B cell (primary cell): ENCODE results near the gene CCDC107. TPM values are rescaled to one million over a fixed set of nuclear protein-coding genes. Genes with fewer than 3 reads are reported as not detected.
"Not testable (repeated sequence)": the region's sequence is repeated elsewhere in the genome, so short reads cannot be mapped to it uniquely, and the experiment has no call there.

ENCODE experiments used
- ATAC-seq: fragments of 200-7000 bp; cut with Tn5 transposase; one replicate; pipeline ENCODE4 v1.10.0; 2021; ENCODE audit warnings: low read depth, mild to moderate bottlenecking, moderate number of reproducible peaks, moderate library complexity
- CTCF ChIA-PET: fragments of 350-600 bp; sonication (Branson Sonifier 250); formaldehyde crosslinking; loops from one replicate; lab custom pipeline; 2021; ENCODE audit warnings: antibody characterized with exemption, inconsistent platforms; lab: Charles Lee
- POLR2A ChIA-PET: fragments of 350-600 bp; sonication (Branson Sonifier 250); formaldehyde crosslinking; loops from one replicate; lab custom pipeline; 2021; ENCODE audit warnings: antibody characterized with exemption; lab: Charles Lee
- DNase-seq: peaks from one replicate; pipeline ENCODE4 v3.0.0; 2013
- H2AFZ ChIP-seq: 2 replicates; pipeline ENCODE4 v1.6.1; 2012; ENCODE audit warnings: mild to moderate bottlenecking, low read depth, low read length; ENCODE audit not compliant: insufficient read depth, poor library complexity, severe bottlenecking
- H3K27ac ChIP-seq, 2 donors: 1 replicate in 1 of 2; 2 replicates in 1 of 2; pipeline ENCODE4 v1.5.1; 2012 to 2013; ENCODE audit warnings: low read length in 2 of 2, mild to moderate bottlenecking in 2 of 2, moderate library complexity in 1 of 2
- H3K27me3 ChIP-seq, 4 experiments: fragments of 200-600 bp in 1 of 4; sonication (generic) in 1 of 4; replicated peaks in 1 of 4; 1 replicate in 2 of 4; 2 replicates in 2 of 4; pipeline versions ENCODE4 v1.6.1 to v1.7.0; 2013 to 2016; ENCODE audit warnings: low read length in 3 of 4, mild to moderate bottlenecking in 2 of 4, mixed read lengths in 1 of 4, moderate library complexity in 1 of 4; ENCODE audit not compliant: insufficient read depth in 4 of 4, control insufficient read depth in 3 of 4; ENCODE audit errors: control extremely low read depth in 1 of 4
- H3K36me3 ChIP-seq, 2 experiments: replicated peaks in 1 of 2; 1 replicate in 1 of 2; 2 replicates in 1 of 2; pipeline versions ENCODE4 v1.6.1 to v1.7.1; 2013; ENCODE audit warnings: low read length in 1 of 2; ENCODE audit not compliant: insufficient read depth in 2 of 2, control insufficient read depth in 1 of 2; ENCODE audit errors: control extremely low read depth in 1 of 2, extremely low read depth in 1 of 2
- H3K4me1 ChIP-seq, 2 donors: fragments of 200-600 bp in 1 of 2; sonication (generic) in 1 of 2; 1 replicate in 1 of 2; 2 replicates in 1 of 2; pipeline versions ENCODE4 v1.5.1 to v1.6.1; 2013 to 2017; ENCODE audit warnings: low read length in 2 of 2; ENCODE audit not compliant: control insufficient read depth in 2 of 2, insufficient read depth in 2 of 2
- H3K4me2 ChIP-seq: replicated peaks from 2 replicates; pipeline ENCODE3; 2012; ENCODE audit warnings: mild to moderate bottlenecking, low read depth, low read length; ENCODE audit not compliant: poor library complexity, severe bottlenecking
- H3K4me3 ChIP-seq, 5 experiments: fragments of 200-600 bp in 1 of 5; sonication (generic) in 1 of 5; 1 replicate in 3 of 5; 2 replicates in 2 of 5; pipeline versions ENCODE4 v1.5.1 to v1.7.0; 2011 to 2016; ENCODE audit warnings: low read length in 4 of 5, mild to moderate bottlenecking in 4 of 5, low read depth in 2 of 5, control low read depth in 1 of 5, moderate library complexity in 1 of 5; ENCODE audit not compliant: insufficient read depth in 1 of 5; ENCODE audit errors: control extremely low read depth in 1 of 5, extremely low read depth in 1 of 5
- H3K79me2 ChIP-seq: fragments of 200-600 bp; sonication (generic); one replicate; pipeline ENCODE4 v1.6.0; 2016; ENCODE audit warnings: low read length; ENCODE audit not compliant: control insufficient read depth, insufficient read depth
- H3K9ac ChIP-seq: fragments of 200-600 bp; sonication (generic); 2 replicates; pipeline ENCODE4 v1.6.1; 2017; ENCODE audit warnings: mild to moderate bottlenecking, low read length, moderate library complexity
- H3K9me3 ChIP-seq, 3 donors: one replicate each; pipeline versions ENCODE4 v1.6.1 to v1.7.1; 2013; ENCODE audit warnings: low read length in 2 of 3; ENCODE audit not compliant: control insufficient read depth in 2 of 3, insufficient read depth in 1 of 3; ENCODE audit errors: control extremely low read depth in 1 of 3
- H4K20me1 ChIP-seq: 2 replicates; pipeline ENCODE4 v1.6.0; 2012; ENCODE audit warnings: mild to moderate bottlenecking, low read length; ENCODE audit not compliant: insufficient read depth, control insufficient read depth, poor library complexity, severe bottlenecking
- H3K27ac Mint-ChIP-seq: one replicate; pipeline ENCODE4 v1.8.0; 2021; ENCODE audit warnings: mixed read lengths
- H3K27me3 Mint-ChIP-seq: one replicate; pipeline ENCODE4 v1.8.0; 2021; ENCODE audit warnings: mixed read lengths
- H3K4me1 Mint-ChIP-seq: one replicate; pipeline ENCODE4 v1.8.0; 2021; ENCODE audit warnings: mixed read lengths
- H3K4me3 Mint-ChIP-seq: one replicate; pipeline ENCODE4 v1.8.0; 2021; ENCODE audit warnings: mixed read lengths
- H3K9me3 Mint-ChIP-seq: one replicate; pipeline ENCODE4 v1.8.0; 2022; ENCODE audit warnings: mixed read lengths; ENCODE audit not compliant: insufficient read depth
- CTCF ChIP-seq: fragments of 200-600 bp; IDR thresholded peaks from one replicate; pipeline ENCODE4 v1.8.0; 2022; ENCODE audit warnings: antibody characterized with exemption, mild to moderate bottlenecking
- EZH2 ChIP-seq: IDR thresholded peaks from 2 replicates; pipeline ENCODE4 v1.6.1; 2012; ENCODE audit warnings: borderline replicate concordance, low read depth, mild to moderate bottlenecking, moderate library complexity, low read length; ENCODE audit not compliant: insufficient read depth, poor library complexity, severe bottlenecking
- WGBS: methylation state at CpG from one replicate; pipeline ENCODE4 v1.1.5; 2013; ENCODE audit warnings: missing lambda C conversion rate; ENCODE audit not compliant: insufficient coverage; 5-methylcytosine and 5-hydroxymethylcytosine counted together
- intact Hi-C: fragments of 100-400 bp; cut with micrococcal nuclease; formaldehyde crosslinking; loops from one replicate; pipeline ENCODE4 v1.10.0; 2022
- polyA plus RNA-seq: library from polyadenylated mRNA; depleted of rRNA; stranded (reverse); fragments of >200 nt; gene quantifications from 2 replicates; pipeline ENCODE4 v1.2.3, GENCODE V29; 2012
- total RNA-seq, 2 donors: library from RNA; stranded (reverse); fragments of 120-200 nt in 1 of 2; gene quantifications; 1 replicate in 1 of 2; 2 replicates in 1 of 2; pipeline versions ENCODE4 v1.2.3 to v1.2.4, GENCODE V29; 2013 to 2022

The CCDC107 gene
- total and polyA plus RNA-seq, 2 donors (not counting 1 experiment from before 2014, with no cell fraction given), result 22.5 to 33.8 TPM

GRCh38 chr9:35643046-35643445 lies 15.0 kb upstream of the CCDC107 start:
- Mint-ChIP-seq H3K27me3 (no peaks in the 10 kb centered on the region), H3K4me3 (peak overlapping the region; percentile 26), H3K9me3 (no peaks in the 10 kb centered on the region), H3K4me1 (peaks cover 77% of the 10 kb centered on the region), H3K27ac (peak overlapping the region; percentile 61)
- Histone ChIP-seq H3K9me3 (peaks cover 0 to 3% (median 0%) of the 10 kb centered on the region in 3 donors), H3K79me2 (peaks cover 51% of the 10 kb centered on the region), H3K9ac (no peak overlapping the region), H3K27me3 (no peaks in the 10 kb centered on the region), H3K4me3 (no peak overlapping the region), H3K4me1 (peaks cover 77 to 92% of the 10 kb centered on the region in 2 donors), H2AFZ (no peak overlapping the region), H3K27ac (peak overlapping the region; percentile 34 to 95), H3K36me3 (peaks cover 0 to 12% of the 10 kb centered on the region in 2 experiments), H4K20me1 (no peaks in the 10 kb centered on the region), H3K4me2 (no peak overlapping the region)
- POLR2A ChIA-PET, result interaction anchor here (0.6 to 9.7 kb wide), 2 partner anchors 12 to 25 kb away, joined by 3 to 114 read pairs; partner anchors contain the start of gene CD72
- no peak for ATAC-seq
- intact Hi-C loops, result no loop called here
- 94% methylated on average over 12 of the region's 12 CpGs for WGBS
- no peak for DNase-seq
- TF ChIP-seq EZH2 (no peak), CTCF (no peak)
- CTCF ChIA-PET, result interaction anchor here (0.7 to 15.0 kb wide), 4 partner anchors 9 to 89 kb away, joined by 3 to 357 read pairs (median 5); partner anchors contain the start of genes CCDC107, CD72, CREB3 and RMRP

- peak overlapping the region; percentile 88 for H3K9ac ChIP-seq
- peak overlapping the region; percentile 88 to 95 for H3K27ac ChIP-seq
- ChIA-PET CTCF (interaction anchor here (0.7 to 15.0 kb wide), 16 partner anchors 10 to 529 kb away, joined by 3 to 357 read pairs (median 12); partner anchors contain the start of genes ARHGEF39, CCDC107, CD72 and CREB3), POLR2A (interaction anchor here (0.7 to 9.7 kb wide), 10 partner anchors 10 to 87 kb away, joined by 3 to 114 read pairs (median 9); partner anchors contain the start of genes CCDC107, CD72, CREB3 and RMRP)
- peaks cover 82% of the 10 kb centered on the region for H3K4me1 Mint-ChIP-seq
- H3K27ac Mint-ChIP-seq, result peak overlapping the region; percentile 97
- not testable (repeated sequence) for H3K27me3 Mint-ChIP-seq, ATAC-seq, H4K20me1 ChIP-seq, H3K9me3 ChIP-seq, H3K9me3 Mint-ChIP-seq, DNase-seq, H3K27me3 ChIP-seq
- WGBS, result 29% methylated on average over 7 of the region's 10 CpGs
- H3K4me3 Mint-ChIP-seq, result peak overlapping the region; percentile 97
- H3K4me2 ChIP-seq, result peak overlapping the region; percentile 93
- intact Hi-C loops, result loop anchor here (1.0 to 2.0 kb wide), 8 partner anchors 9 to 170 kb away; partner anchors contain the start of genes CCDC107, CREB3, HINT2 and RMRP
- peak overlapping the region; percentile 76 to 90 (median 84) for H3K4me3 ChIP-seq
- peaks cover 78 to 92% of the 10 kb centered on the region in 2 donors for H3K4me1 ChIP-seq
- peaks cover 0 to 13% of the 10 kb centered on the region in 2 experiments for H3K36me3 ChIP-seq
- peaks cover 52% of the 10 kb centered on the region for H3K79me2 ChIP-seq
- H2AFZ ChIP-seq, result peak overlapping the region; percentile 83
Measured at GRCh38 chr9:35645736-35646135, 12.4 kb upstream of the CCDC107 start.
